ENCODE data around the gene DEPP1.

Gene DEPP1

DNA sequence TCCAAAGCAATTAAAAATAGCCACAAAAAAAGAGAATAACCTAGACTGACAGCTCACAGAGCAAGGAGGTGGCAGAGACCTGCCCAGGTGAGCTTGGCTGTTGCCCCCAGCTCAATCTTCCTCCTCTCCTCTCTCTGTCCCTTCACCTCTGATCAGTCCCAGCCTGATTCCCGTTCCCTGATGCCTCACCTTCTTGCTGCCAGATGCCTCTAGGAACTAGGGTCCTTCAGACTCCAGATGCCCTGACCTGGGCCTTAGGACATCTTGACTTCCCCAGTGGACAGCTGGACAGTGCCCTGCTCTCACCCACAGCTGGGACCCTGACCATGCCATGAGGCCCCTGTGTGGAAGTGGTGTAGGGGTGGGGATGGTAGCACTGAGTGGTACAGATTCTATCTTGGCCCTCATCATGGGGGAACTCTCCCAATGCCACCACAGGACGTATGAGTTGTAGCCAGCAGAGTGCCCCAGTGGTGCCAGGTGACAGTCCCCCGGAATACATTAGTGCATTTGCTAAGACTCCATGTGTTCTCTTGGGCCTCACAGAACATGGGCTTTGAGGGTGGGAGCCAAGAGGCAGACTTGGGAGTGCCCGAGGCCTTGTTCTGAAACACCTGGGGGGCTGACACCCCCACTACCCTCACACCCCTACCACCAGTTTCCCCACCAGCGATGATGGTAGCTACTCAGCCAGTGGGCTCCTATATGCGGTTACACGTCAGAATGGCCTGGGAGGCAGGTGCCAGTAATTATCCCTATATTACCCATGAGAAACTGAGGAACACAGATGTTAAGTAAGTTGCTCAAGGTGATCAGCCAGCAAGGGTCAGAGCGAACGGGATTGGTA, 2.0 kb downstream of the DEPP1 start:
- TF ChIP-seq REST (IDR thresholded peaks at IDR 0.05; ENCODE audit: insufficient read depth in 1 of 2, low read depth in 2 of 2, low read length in 2 of 2) (no peak), TAF1 (IDR thresholded peaks at IDR 0.05; ENCODE audit: borderline replicate concordance, insufficient read depth, low read length) (no peak), POLR2AphosphoS5 (IDR thresholded peaks at IDR 0.05; ENCODE audit: low read depth, low read length) (no peak), SIN3A (IDR thresholded peaks at IDR 0.05; ENCODE audit: borderline replicate concordance, insufficient read depth, low read length) (no peak)

GRCh38 chr10:44975431-44976331, 2.9 kb downstream of the DEPP1 start:
- TF ChIP-seq TAF1 (IDR thresholded peaks at IDR 0.05; ENCODE audit: borderline replicate concordance, insufficient read depth, low read length): no peak
- TF ChIP-seq SIN3A (IDR thresholded peaks at IDR 0.05; ENCODE audit: borderline replicate concordance, insufficient read depth, low read length): no peak
- TF ChIP-seq REST (IDR thresholded peaks at IDR 0.05; ENCODE audit: insufficient read depth in 1 of 2, low read depth in 2 of 2, low read length in 2 of 2): no peak
- TF ChIP-seq POLR2AphosphoS5 (IDR thresholded peaks at IDR 0.05; ENCODE audit: low read depth, low read length): no peak
- TF ChIP-seq FOXP2 (optimal IDR thresholded peaks at IDR 0.05; ENCODE audit: borderline replicate concordance, extremely low read depth, extremely low read length, insufficient read depth): no peak

- no peak for TF ChIP-seq SIN3A (IDR thresholded peaks at IDR 0.05; ENCODE audit: borderline replicate concordance, insufficient read depth, low read length)
- TF ChIP-seq POLR2AphosphoS5 (IDR thresholded peaks at IDR 0.05; ENCODE audit: low read depth, low read length): no peak
- TF ChIP-seq FOXP2 (optimal IDR thresholded peaks at IDR 0.05; ENCODE audit: borderline replicate concordance, extremely low read depth, extremely low read length, insufficient read depth): peak; percentile 44
- TF ChIP-seq TAF1 (IDR thresholded peaks at IDR 0.05; ENCODE audit: borderline replicate concordance, insufficient read depth, low read length): no peak
- TF ChIP-seq REST (IDR thresholded peaks at IDR 0.05; ENCODE audit: insufficient read depth in 1 of 2, low read depth in 2 of 2, low read length in 2 of 2): no peak
Observed at GRCh38 chr10:44974628-44975430, 3.8 kb downstream of the DEPP1 start.

GRCh38 chr10:44974082-44974627, 4.5 kb downstream of the DEPP1 start:
- TF ChIP-seq SIN3A (IDR thresholded peaks at IDR 0.05; ENCODE audit: borderline replicate concordance, insufficient read depth, low read length): no peak
- TF ChIP-seq REST (IDR thresholded peaks at IDR 0.05; ENCODE audit: insufficient read depth in 1 of 2, low read depth in 2 of 2, low read length in 2 of 2): no peak
